GM19099 (cell line): ENCODE measurements around the gene METAP2.

Source experiments
- POLR2A ChIP-seq: IDR thresholded peaks from 3 replicates; pipeline ENCODE4 v1.6.1; 2011; ENCODE audit warnings: low read depth; ENCODE audit not compliant: insufficient read length; ENCODE audit errors: extremely low read depth

METAP2 gene

GRCh38 chr12:95544756-95545155 lies 70.8 kb downstream of the METAP2 start:
- TF ChIP-seq POLR2A: no peak

- TF ChIP-seq POLR2A: no peak
These were observed 71.4 kb downstream of the METAP2 start for GRCh38 chr12:95545303-95545702.

- TF ChIP-seq POLR2A: no peak
These were observed 72.0 kb downstream of the METAP2 start for GRCh38 chr12:95545731-95546490.

GRCh38 chr12:95546491-95546813 lies 72.5 kb downstream of the METAP2 start:
- no peak for TF ChIP-seq POLR2A

GRCh38 chr12:95547522-95548055 lies 73.6 kb downstream of the METAP2 start:
- no peak for TF ChIP-seq POLR2A

GRCh38 chr12:95548056-95548538 lies 74.1 kb downstream of the METAP2 start:
- TF ChIP-seq POLR2A: no peak

- no peak for TF ChIP-seq POLR2A
These were observed 74.8 kb downstream of the METAP2 start for GRCh38 chr12:95548539-95549391.

GRCh38 chr12:95549392-95550084 lies 75.6 kb downstream of the METAP2 start:
- no peak for TF ChIP-seq POLR2A

GRCh38 chr12:95551305-95551704 lies 77.4 kb downstream of the METAP2 start, which contains the start of gene USP44:
Gene USP44, minus strand, starts transcription at chr12:95551476. Its CDS starts 17,220 bp downstream, at chr12:95534256.
- TF ChIP-seq POLR2A: no peak

GRCh38 chr12:95551913-95552516 lies 78.1 kb downstream of the METAP2 start:
- TF ChIP-seq POLR2A: no peak

- TF ChIP-seq POLR2A: no peak
These were observed 79.4 kb downstream of the METAP2 start for GRCh38 chr12:95553197-95553943.

GRCh38 chr12:95554532-95555071 lies 80.7 kb downstream of the METAP2 start:
- TF ChIP-seq POLR2A: no peak

- no peak for TF ChIP-seq POLR2A
These were observed 83.7 kb downstream of the METAP2 start for GRCh38 chr12:95557625-95558024.
